IMR-90 (cell line): ENCODE measurements around the gene FAM163A. TPM values are rescaled to one million over a fixed set of nuclear protein-coding genes. Genes with fewer than 3 reads are reported as not detected.
A peak's percentile ranks its signal among the peaks of the same experiment; 100 is the strongest.

ENCODE experiments used
- ATAC-seq: fragments of 200-7000 bp; cut with Tn5 transposase; 2 replicates; pipeline ENCODE4 v1.9.1; 2020; ENCODE audit warnings: low read depth, mild to moderate bottlenecking, moderate library complexity
- BruUV-seq: library from RNA; stranded (reverse); fragments of 400-500 nt; replicated peaks from 2 replicates; lab custom pipeline; 2021; lab: Mats Ljungman, UMichigan
- CTCF ChIA-PET: fragments of 300-600 bp; formaldehyde crosslinking; extraction: SDS; loops from one replicate; lab custom pipeline; 2021; ENCODE audit warnings: antibody characterized with exemption; lab: Yijun Ruan, JAX
- POLR2A ChIA-PET: fragments of 300-600 bp; sonication (Branson Sonifier 250); formaldehyde crosslinking; loops from one replicate; lab custom pipeline; 2022; ENCODE audit warnings: antibody characterized with exemption; ENCODE audit not compliant: unreplicated experiment; lab: Charles Lee
- DNase-seq: peaks from one replicate; pipeline ENCODE4 v3.0.0; 2013
- H2AFZ ChIP-seq: replicated peaks from 2 replicates; pipeline ENCODE3; 2013; ENCODE audit warnings: low read length, mild to moderate bottlenecking; ENCODE audit not compliant: poor library complexity
- H2AK5ac ChIP-seq: 2 replicates; pipeline ENCODE4 v1.6.1; 2013; ENCODE audit warnings: low read depth, low read length, inconsistent platforms
- H2AK9ac ChIP-seq: replicated peaks from 2 replicates; pipeline ENCODE3; 2013; ENCODE audit warnings: mild to moderate bottlenecking, low read depth, low read length, moderate library complexity; ENCODE audit not compliant: poor library complexity
- H2BK120ac ChIP-seq: 2 replicates; pipeline ENCODE4 v1.6.1; 2013; ENCODE audit warnings: low read depth, low read length, inconsistent platforms
- H2BK15ac ChIP-seq: 3 replicates; pipeline ENCODE4 v1.6.1; 2013; ENCODE audit warnings: low read depth, low read length, inconsistent platforms
- H2BK20ac ChIP-seq: 2 replicates; pipeline ENCODE4 v1.6.1; 2013; ENCODE audit warnings: low read depth, mild to moderate bottlenecking, inconsistent platforms, low read length, moderate library complexity
- H2BK5ac ChIP-seq: 2 replicates; pipeline ENCODE4 v1.6.1; 2013; ENCODE audit warnings: mild to moderate bottlenecking, low read depth, low read length, inconsistent platforms; ENCODE audit not compliant: poor library complexity, severe bottlenecking
- H3K14ac ChIP-seq: replicated peaks from 2 replicates; pipeline ENCODE4 v1.6.1; 2013; ENCODE audit warnings: low read depth, low read length, inconsistent platforms
- H3K18ac ChIP-seq: 2 replicates; pipeline ENCODE4 v1.6.1; 2013; ENCODE audit warnings: low read depth, low read length, control low read depth
- H3K23ac ChIP-seq: 2 replicates; pipeline ENCODE4 v1.6.1; 2013; ENCODE audit warnings: low read depth, low read length, inconsistent platforms
- H3K27ac ChIP-seq: 2 replicates; pipeline ENCODE4 v1.5.1; 2013; ENCODE audit warnings: mild to moderate bottlenecking, control low read depth, low read length; ENCODE audit not compliant: insufficient read depth
- H3K27me3 ChIP-seq: 2 replicates; pipeline ENCODE4 v1.6.1; 2013; ENCODE audit warnings: low read length; ENCODE audit not compliant: control insufficient read depth, insufficient read depth
- H3K36me3 ChIP-seq: 2 replicates; pipeline ENCODE4 v1.6.1; 2013; ENCODE audit warnings: low read length, mixed read lengths; ENCODE audit not compliant: control insufficient read depth, insufficient read depth
- H3K4ac ChIP-seq: 2 replicates; pipeline ENCODE4 v1.6.1; 2013; ENCODE audit warnings: low read depth, low read length, inconsistent platforms
- H3K4me1 ChIP-seq: 2 replicates; pipeline ENCODE4 v1.6.1; 2013; ENCODE audit warnings: low read length, mixed read lengths; ENCODE audit not compliant: control insufficient read depth, insufficient read depth
- H3K4me2 ChIP-seq: 2 replicates; pipeline ENCODE4 v1.6.1; 2013; ENCODE audit warnings: low read depth, mild to moderate bottlenecking, control low read depth, low read length, moderate library complexity
- H3K4me3 ChIP-seq: 2 replicates; pipeline ENCODE4 v1.5.1; 2013; ENCODE audit warnings: low read depth, mild to moderate bottlenecking, control low read depth, low read length, moderate library complexity; ENCODE audit not compliant: insufficient read depth
- H3K56ac ChIP-seq: 2 replicates; pipeline ENCODE4 v1.6.1; 2013; ENCODE audit warnings: low read length, inconsistent platforms; ENCODE audit not compliant: insufficient read depth; ENCODE audit errors: extremely low read depth
- H3K79me1 ChIP-seq, 2 experiments: 2 replicates each; pipeline ENCODE4 v1.6.1; 2013; ENCODE audit warnings: low read length in 2 of 2, inconsistent platforms in 1 of 2, low read depth in 1 of 2
- H3K9ac ChIP-seq: 2 replicates; pipeline ENCODE4 v1.6.1; 2013; ENCODE audit warnings: low read depth, low read length, control low read depth
- H3K9me1 ChIP-seq: 2 replicates; pipeline ENCODE4 v1.6.1; 2013; ENCODE audit warnings: low read length, inconsistent platforms; ENCODE audit not compliant: insufficient read depth
- H3K9me3 ChIP-seq: 2 replicates; pipeline ENCODE4 v1.6.1; 2013; ENCODE audit warnings: low read length; ENCODE audit not compliant: control insufficient read depth, insufficient read depth
- H4K20me1 ChIP-seq: 2 replicates; pipeline ENCODE4 v1.6.1; 2013; ENCODE audit warnings: low read length, inconsistent platforms; ENCODE audit not compliant: insufficient read depth
- H4K5ac ChIP-seq: 2 replicates; pipeline ENCODE4 v1.6.1; 2013; ENCODE audit warnings: mild to moderate bottlenecking, low read depth, low read length, control low read depth
- H4K8ac ChIP-seq, 2 experiments: 2 replicates each; pipeline ENCODE4 v1.6.1; 2013; ENCODE audit warnings: low read depth in 2 of 2, low read length in 2 of 2, control low read depth in 1 of 2, inconsistent platforms in 1 of 2
- H4K91ac ChIP-seq: 2 replicates; pipeline ENCODE4 v1.6.1; 2013; ENCODE audit warnings: low read depth, low read length, inconsistent platforms; ENCODE audit not compliant: insufficient read depth
- BHLHE40 ChIP-seq: fragments of 150-350 bp; IDR thresholded peaks from 2 replicates; pipeline ENCODE4 v1.6.1; 2016; ENCODE audit warnings: mild to moderate bottlenecking, low read depth, low read length
- CEBPB ChIP-seq: IDR thresholded peaks from 2 replicates; pipeline ENCODE4 v1.6.1; 2012; ENCODE audit warnings: low read depth, low read length, improper control_type of control experiment
- ELK1 ChIP-seq: fragments of 150-350 bp; IDR thresholded peaks from 2 replicates; pipeline ENCODE4 v1.6.1; 2016; ENCODE audit warnings: low read depth, mild to moderate bottlenecking, low read length, moderate library complexity, borderline replicate concordance
- MXI1 ChIP-seq: IDR thresholded peaks from 2 replicates; pipeline ENCODE4 v1.6.1; 2012; ENCODE audit warnings: low read depth, mild to moderate bottlenecking, low read length, moderate library complexity, borderline replicate concordance
- RFX5 ChIP-seq: IDR thresholded peaks from 2 replicates; pipeline ENCODE4 v1.8.0; 2012; ENCODE audit warnings: low read depth, mild to moderate bottlenecking, low read length, moderate library complexity
- USF2 ChIP-seq: fragments of 150-350 bp; IDR thresholded peaks from 2 replicates; pipeline ENCODE4 v1.6.1; 2017; ENCODE audit warnings: mild to moderate bottlenecking, antibody characterized with exemption, low read length, low read depth
- WGBS, 2 experiments: methylation state at CpG; one replicate each; pipeline versions ENCODE4 v1.1.5 to v1.1.7; 2013; ENCODE audit warnings: missing lambda C conversion rate in 2 of 2; ENCODE audit not compliant: insufficient read length in 1 of 2; ENCODE audit errors: extremely low coverage in 2 of 2; 5-methylcytosine and 5-hydroxymethylcytosine counted together
- dilution Hi-C: fragments of 300-500 bp; cut with HindIII; formaldehyde crosslinking; loops from one replicate; pipeline ENCODE4 v1.14.3; 2018; ENCODE audit warnings: low sequenced_read_pairs; ENCODE audit not compliant: unreplicated experiment
- in situ Hi-C: fragments of 300-500 bp; cut with MboI; formaldehyde crosslinking; loops from 3 replicates; pipeline ENCODE4 v1.14.3; 2019; ENCODE audit warnings: low sequenced_read_pairs, inconsistent platforms, mixed read lengths
- intact Hi-C: fragments of 100-400 bp; cut with micrococcal nuclease; formaldehyde crosslinking; loops from 2 replicates; pipeline ENCODE4 v1.10.0; 2022
- polyA plus RNA-seq, 3 experiments: library from polyadenylated mRNA; depleted of rRNA; stranded (reverse); fragments of >200 nt; gene quantifications; 2 replicates each; pipeline ENCODE4 v1.2.3, GENCODE V29; 2012; ENCODE audit warnings: low replicate concordance in 1 of 3
- total RNA-seq: library from RNA; depleted of rRNA; stranded (reverse); fragments of >200 nt; gene quantifications from 2 replicates; pipeline ENCODE4 v1.2.3, GENCODE V29; 2012

The FAM163A gene
- total and polyA plus RNA-seq, 2 of the 4 experiments (the other 2 are of a cell fraction) = not detected

GRCh38 chr1:179810367-179810715 is 67.2 kb downstream of the FAM163A start (continued):
- TF ChIP-seq ELK1 = no peak
- no peak for TF ChIP-seq CEBPB

- H3K14ac ChIP-seq = no peak overlapping the region
- no peak overlapping the region for H2BK15ac ChIP-seq
- dilution Hi-C loops = no loop called here
- H3K56ac ChIP-seq = no peak overlapping the region
- no peak overlapping the region for H3K18ac ChIP-seq
- intact Hi-C loops = loop anchor here (5.0 kb wide), 2 partner anchors 445 to 560 kb away; partner anchors contain the start of gene AXDND1
- no peak overlapping the region for H3K4me3 ChIP-seq
- H3K23ac ChIP-seq = no peak overlapping the region
- no peaks in the 10 kb centered on the region for H3K79me1 ChIP-seq
- no TSS peak for BruUV-seq
- POLR2A ChIA-PET = interaction anchor here (0.9 kb wide), 1 partner anchor 106 kb away, joined by 4 read pairs; no protein-coding TSS in a partner anchor
- no peaks in the 10 kb centered on the region for H3K9me3 ChIP-seq
- no peak overlapping the region for H4K5ac ChIP-seq
- CTCF ChIA-PET = interaction anchor here (0.5 to 6.2 kb wide), 2 partner anchors 108 to 112 kb away, joined by 3 to 104 read pairs; no protein-coding TSS in a partner anchor
- WGBS, 2 experiments = 52% methylated on average over 16 of the region's 37 CpGs; no CpG with 5 or more reads in 1 of the 2 experiments
- H3K4ac ChIP-seq = no peak overlapping the region
- no peak overlapping the region for H2BK5ac ChIP-seq
- H3K9ac ChIP-seq = no peak overlapping the region
- no peak overlapping the region for H4K8ac ChIP-seq
- H2AK9ac ChIP-seq = no peak overlapping the region
- peak; percentile 19 for DNase-seq
- H3K4me2 ChIP-seq = no peak overlapping the region
- H3K36me3 ChIP-seq = no peaks in the 10 kb centered on the region
- in situ Hi-C loops = loop anchor here (5.0 to 25.0 kb wide), 2 partner anchors 105 to 575 kb away; partner anchors contain the start of gene ABL2
- H2BK20ac ChIP-seq = no peak overlapping the region
- H2AFZ ChIP-seq = no peak overlapping the region
- H3K9me1 ChIP-seq = no peaks in the 10 kb centered on the region; the same call in 1 of the 2 replicates
- TF ChIP-seq MXI1 (no peak), USF2 (no peak), RFX5 (no peak), BHLHE40 (no peak), CEBPB (peak; percentile 1; the same call in 1 of the 2 replicates)
- H3K4me1 ChIP-seq = peaks cover 14% of the 10 kb centered on the region
- H3K27ac ChIP-seq = no peak overlapping the region
- H3K27me3 ChIP-seq = peaks cover 33% of the 10 kb centered on the region
- H4K20me1 ChIP-seq = no peaks in the 10 kb centered on the region
- no peak overlapping the region for H2BK120ac ChIP-seq
- no peak for ATAC-seq
- no peak overlapping the region for H2AK5ac ChIP-seq
- no peak overlapping the region for H4K91ac ChIP-seq
Observed at GRCh38 chr1:179812501-179813292, 69.6 kb downstream of the FAM163A start.
